Type B pancreatic cell (in vitro differentiated cells): Measurements from ENCODE around the gene CATSPERZ. TPM values are rescaled to one million over a fixed set of nuclear protein-coding genes. Genes with fewer than 3 reads are reported as not detected.

ENCODE experiments used
- DNase-seq: peaks from one replicate; pipeline ENCODE4 v3.0.0; 2021; ENCODE audit warnings: mixed read lengths; ENCODE audit not compliant: unreplicated experiment; ENCODE audit errors: extremely low spot score
- H3K27ac Mint-ChIP-seq: 2 replicates; pipeline ENCODE4 v1.8.0; 2021; ENCODE audit warnings: mild to moderate bottlenecking, mixed read lengths
- H3K27me3 Mint-ChIP-seq: 2 replicates; pipeline ENCODE4 v1.8.0; 2021; ENCODE audit warnings: mixed read lengths
- H3K36me3 Mint-ChIP-seq: 2 replicates; pipeline ENCODE4 v1.8.0; 2021; ENCODE audit warnings: mixed read lengths
- H3K4me1 Mint-ChIP-seq: one replicate; pipeline ENCODE4 v1.8.0; 2021; ENCODE audit warnings: mixed read lengths; ENCODE audit not compliant: unreplicated experiment
- H3K4me3 Mint-ChIP-seq: 2 replicates; pipeline ENCODE4 v1.8.0; 2021; ENCODE audit warnings: mild to moderate bottlenecking, mixed read lengths
- H3K9me3 Mint-ChIP-seq: 2 replicates; pipeline ENCODE4 v1.8.0; 2021; ENCODE audit warnings: mixed read lengths
- total RNA-seq: library from RNA; stranded (reverse); gene quantifications from 2 replicates; pipeline ENCODE4 v1.2.1, GENCODE V29; 2021; ENCODE audit warnings: low replicate concordance
- TF ChIP-seq, protein P1 (sequence below): fragments of 200-600 bp; sonication (generic); conservative IDR thresholded peaks from 2 replicates; pipeline ENCODE4 v1.5.0; 2021; ENCODE audit warnings: antibody characterized with exemption, mild to moderate bottlenecking

CATSPERZ gene
- total RNA-seq, 1 donor from 2014 or later: not detected

GRCh38 chr11:64304032-64304315 lies 3.8 kb downstream of the CATSPERZ start:
- TF ChIP-seq, protein P1, sequence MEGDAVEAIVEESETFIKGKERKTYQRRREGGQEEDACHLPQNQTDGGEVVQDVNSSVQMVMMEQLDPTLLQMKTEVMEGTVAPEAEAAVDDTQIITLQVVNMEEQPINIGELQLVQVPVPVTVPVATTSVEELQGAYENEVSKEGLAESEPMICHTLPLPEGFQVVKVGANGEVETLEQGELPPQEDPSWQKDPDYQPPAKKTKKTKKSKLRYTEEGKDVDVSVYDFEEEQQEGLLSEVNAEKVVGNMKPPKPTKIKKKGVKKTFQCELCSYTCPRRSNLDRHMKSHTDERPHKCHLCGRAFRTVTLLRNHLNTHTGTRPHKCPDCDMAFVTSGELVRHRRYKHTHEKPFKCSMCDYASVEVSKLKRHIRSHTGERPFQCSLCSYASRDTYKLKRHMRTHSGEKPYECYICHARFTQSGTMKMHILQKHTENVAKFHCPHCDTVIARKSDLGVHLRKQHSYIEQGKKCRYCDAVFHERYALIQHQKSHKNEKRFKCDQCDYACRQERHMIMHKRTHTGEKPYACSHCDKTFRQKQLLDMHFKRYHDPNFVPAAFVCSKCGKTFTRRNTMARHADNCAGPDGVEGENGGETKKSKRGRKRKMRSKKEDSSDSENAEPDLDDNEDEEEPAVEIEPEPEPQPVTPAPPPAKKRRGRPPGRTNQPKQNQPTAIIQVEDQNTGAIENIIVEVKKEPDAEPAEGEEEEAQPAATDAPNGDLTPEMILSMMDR: no peak
- Mint-ChIP-seq H3K4me3 (peak overlapping the region; percentile 93), H3K27me3 (peaks cover 26% of the 10 kb centered on the region), H3K4me1 (peaks cover 20% of the 10 kb centered on the region), H3K27ac (peak overlapping the region; percentile 99), H3K9me3 (no peaks in the 10 kb centered on the region), H3K36me3 (no peaks in the 10 kb centered on the region)
- no peak for DNase-seq

GRCh38 chr11:64304316-64305072 lies 4.3 kb downstream of the CATSPERZ start:
- Mint-ChIP-seq H3K27me3 (peaks cover 21% of the 10 kb centered on the region), H3K36me3 (no peaks in the 10 kb centered on the region), H3K9me3 (no peaks in the 10 kb centered on the region), H3K4me1 (peaks cover 20% of the 10 kb centered on the region), H3K4me3 (peak overlapping the region; percentile 93), H3K27ac (peak overlapping the region; percentile 99)
- peak; percentile 95 for DNase-seq
- TF ChIP-seq, protein P1: peak; percentile 96

DNA sequence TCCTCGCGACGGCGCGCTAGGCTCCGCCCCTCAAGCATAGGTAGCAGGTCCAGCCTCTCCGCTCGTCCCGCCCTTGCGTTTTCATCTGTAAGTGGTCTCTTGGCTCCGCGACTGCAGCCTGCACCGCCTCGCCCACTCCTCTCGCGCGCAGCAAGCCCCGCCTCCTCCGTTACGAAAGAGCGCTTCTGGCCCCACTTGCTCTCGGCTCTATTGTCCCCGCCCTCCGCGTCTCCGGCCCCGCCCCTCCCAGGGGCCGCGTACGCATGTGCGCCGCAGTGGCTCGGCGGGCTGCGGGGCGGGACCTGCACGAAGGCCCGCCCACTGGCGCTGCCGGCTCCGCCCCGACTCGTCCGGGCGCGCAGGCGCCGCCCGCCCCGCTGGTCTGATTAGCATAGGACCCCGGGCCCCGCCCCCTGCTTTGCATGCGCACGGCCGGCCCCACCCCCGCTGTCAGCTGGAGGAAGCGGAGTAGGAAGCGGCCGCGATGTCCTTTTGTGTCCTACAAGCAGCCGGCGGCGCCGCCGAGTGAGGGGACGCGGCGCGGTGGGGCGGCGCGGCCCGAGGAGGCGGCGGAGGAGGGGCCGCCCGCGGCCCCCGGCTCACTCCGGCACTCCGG lies 5.0 kb downstream of the CATSPERZ start, which contains the start of gene ESRRA:
TSS of gene ESRRA (plus strand) at position 450 of the 616 bp plus-strand sequence. CDS start 1,656 bp downstream, outside the sequence.
- no peaks in the 10 kb centered on the region for H3K36me3 Mint-ChIP-seq
- TF ChIP-seq, protein P1: no peak
- H3K4me1 Mint-ChIP-seq: peaks cover 20% of the 10 kb centered on the region
- peak within 1 kb of the TSS; percentile 99 for H3K27ac Mint-ChIP-seq
- peak; percentile 100 for DNase-seq
- H3K27me3 Mint-ChIP-seq: peaks cover 14% of the 10 kb centered on the region
- H3K9me3 Mint-ChIP-seq: no peaks in the 10 kb centered on the region
- peak within 1 kb of the TSS; percentile 96 for H3K4me3 Mint-ChIP-seq

DNA sequence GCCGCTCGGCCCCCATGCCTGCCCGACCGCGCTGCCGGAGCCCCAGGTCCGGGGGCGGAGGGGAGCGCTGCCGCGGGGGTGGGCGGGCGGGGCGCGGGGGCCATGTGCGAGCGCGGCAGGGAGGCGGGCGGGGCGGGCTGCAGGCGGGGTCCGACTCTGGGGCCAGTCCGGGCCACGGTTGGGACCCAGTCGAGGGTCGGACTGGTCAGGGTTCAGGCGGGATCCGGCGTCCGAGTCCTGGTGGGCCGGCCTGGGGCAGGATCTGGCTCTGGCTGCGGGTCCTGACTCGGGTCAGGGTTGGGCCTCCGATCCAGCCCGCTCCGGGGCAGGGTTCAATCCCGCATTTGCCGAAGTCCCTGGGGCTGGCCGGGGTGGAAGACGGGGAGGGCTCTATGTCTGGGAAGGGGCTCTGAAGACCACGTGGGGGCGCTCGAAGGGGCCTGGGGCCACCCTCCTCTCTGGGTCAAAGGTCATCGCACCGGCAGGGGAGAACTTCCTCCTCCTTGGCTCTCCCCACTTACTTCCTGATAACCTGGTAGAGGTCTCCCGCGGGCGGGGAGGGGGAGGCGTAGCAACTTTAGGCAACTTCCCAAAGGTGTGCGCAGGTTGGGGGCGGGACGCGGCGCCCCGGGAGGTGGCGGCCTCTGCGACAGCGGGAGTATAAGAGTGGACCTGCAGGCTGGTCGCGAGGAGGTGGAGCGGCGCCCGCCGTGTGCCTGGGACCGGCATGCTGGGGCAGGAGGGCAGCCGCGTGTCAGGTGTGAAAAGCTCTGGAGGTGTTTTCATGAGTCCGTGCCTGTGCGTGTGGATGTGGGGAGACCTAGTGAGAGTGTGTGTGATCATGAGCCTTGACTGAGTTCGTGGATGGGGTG lies 5.8 kb downstream of the CATSPERZ start:
- TF ChIP-seq, protein P1: peak; percentile 60
- H3K27me3 Mint-ChIP-seq: peaks cover 7% of the 10 kb centered on the region
- H3K9me3 Mint-ChIP-seq: no peaks in the 10 kb centered on the region
- H3K4me3 Mint-ChIP-seq: peak overlapping the region; percentile 96
- no peak for DNase-seq
- no peaks in the 10 kb centered on the region for H3K36me3 Mint-ChIP-seq
- H3K4me1 Mint-ChIP-seq: peaks cover 19% of the 10 kb centered on the region
- peak overlapping the region; percentile 92 for H3K27ac Mint-ChIP-seq

DNA sequence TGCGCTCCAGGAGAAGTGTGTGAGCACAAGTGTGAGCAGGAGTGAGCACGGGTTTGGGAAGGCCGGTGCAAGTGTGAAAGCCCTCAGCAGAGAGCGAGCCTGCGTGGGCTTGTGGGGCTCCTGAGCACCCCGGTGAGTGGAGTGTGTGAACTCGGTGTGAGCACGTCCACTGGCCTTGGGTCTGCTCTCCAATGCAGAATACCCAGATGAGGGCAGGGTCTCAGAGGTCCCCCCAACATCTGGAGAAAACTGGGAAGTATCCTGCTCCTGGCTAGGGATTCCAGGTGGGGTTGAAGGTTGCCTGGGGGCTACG lies 6.4 kb downstream of the CATSPERZ start:
- Mint-ChIP-seq H3K9me3 (no peaks in the 10 kb centered on the region), H3K4me1 (peaks cover 21% of the 10 kb centered on the region), H3K4me3 (peak overlapping the region; percentile 96), H3K27me3 (peaks cover 4% of the 10 kb centered on the region), H3K27ac (peak overlapping the region; percentile 92), H3K36me3 (no peaks in the 10 kb centered on the region)
- no peak for DNase-seq
- TF ChIP-seq, protein P1: no peak
